ENCODE data around the gene CCDC68.
"Not testable (repeated sequence)": the region's sequence is repeated elsewhere in the genome, so short reads cannot be mapped to it uniquely, and the experiment has no call there.

DNA sequence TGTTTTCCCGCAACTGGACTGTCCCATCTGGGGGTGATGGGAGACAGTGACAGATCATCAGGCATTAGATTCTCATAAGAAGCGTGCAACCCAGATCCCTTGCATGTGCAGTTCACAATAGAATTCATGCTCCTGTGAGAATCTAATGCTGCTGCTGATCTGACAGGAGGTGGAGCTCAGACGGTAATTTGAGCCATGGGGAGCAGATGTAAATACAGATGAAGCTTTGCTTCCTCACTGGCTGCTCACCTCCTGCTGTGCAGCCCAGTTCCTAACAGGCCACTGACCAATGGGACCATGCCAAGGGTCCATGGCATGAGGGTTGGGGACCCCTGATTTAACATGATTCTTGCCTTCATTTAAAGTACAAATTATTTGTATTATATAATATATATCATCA is 104.2 kb downstream of the CCDC68 start:
- TF ChIP-seq EZH2 (IDR thresholded peaks at IDR 0.05; ENCODE audit: insufficient read depth, poor library complexity, severe bottlenecking); EZH2phosphoT487 (IDR thresholded peaks at IDR 0.05; ENCODE audit: insufficient read depth, low read depth): not testable (repeated sequence)

All from GM23248 (cell line).